SU-DHL-6 (cell line): ENCODE results near the gene EHD4.

Source experiments
- H2AFZ ChIP-seq: fragments of 200-600 bp; sonication (generic); 2 replicates; pipeline ENCODE4 v1.6.1; 2014; ENCODE audit warnings: low read depth, mild to moderate bottlenecking, moderate library complexity, mixed read lengths, antibody characterized with exemption, low read length; ENCODE audit not compliant: severe bottlenecking
- H3F3A ChIP-seq: fragments of 200-600 bp; shearing (Covaris generic); 2 replicates; pipeline ENCODE4 v1.6.0; 2016; ENCODE audit warnings: antibody characterized with exemption, mild to moderate bottlenecking; ENCODE audit not compliant: insufficient read depth
- H3K27ac ChIP-seq: fragments of 200-600 bp; sonication (generic); 2 replicates; pipeline ENCODE4 v1.5.1; 2016; ENCODE audit warnings: low read depth, mild to moderate bottlenecking, low read length, moderate library complexity, mixed read lengths
- H3K27me3 ChIP-seq: fragments of 200-600 bp; sonication (generic), shearing (Covaris generic); 2 replicates; pipeline ENCODE4 v1.6.0; 2014; ENCODE audit warnings: mild to moderate bottlenecking, low read length
- H3K36me3 ChIP-seq: fragments of 200-600 bp; sonication (generic); 2 replicates; pipeline ENCODE4 v1.6.1; 2014; ENCODE audit warnings: mild to moderate bottlenecking, low read length, mixed read lengths
- H3K4me2 ChIP-seq: fragments of 300-600, 200-600 bp; shearing (Covaris generic), sonication (generic); 2 replicates; pipeline ENCODE4 v1.6.0; 2014; ENCODE audit warnings: low read length, low read depth, mild to moderate bottlenecking; ENCODE audit not compliant: poor library complexity, severe bottlenecking
- H3K4me3 ChIP-seq: fragments of 200-600 bp; sonication (generic); 2 replicates; pipeline ENCODE4 v1.5.1; 2014; ENCODE audit warnings: antibody characterized with exemption, low read length, mild to moderate bottlenecking, mixed read lengths; ENCODE audit not compliant: insufficient read depth, poor library complexity, severe bottlenecking
- H3K79me2 ChIP-seq: fragments of 200-600 bp; sonication (generic); 2 replicates; pipeline ENCODE4 v1.6.1; 2014; ENCODE audit warnings: mild to moderate bottlenecking, low read length, moderate library complexity; ENCODE audit not compliant: insufficient read depth
- H3K9ac ChIP-seq: fragments of 200-600 bp; sonication (generic); 2 replicates; pipeline ENCODE4 v1.7.0; 2014; ENCODE audit warnings: mild to moderate bottlenecking, low read length
- H3K9me2 ChIP-seq: fragments of 200-600 bp; sonication (generic); replicated peaks from 2 replicates; pipeline ENCODE4 v1.6.1; 2014; ENCODE audit warnings: low read length; ENCODE audit not compliant: insufficient read depth
- H3K9me3 ChIP-seq: fragments of 200-600 bp; sonication (generic); 2 replicates; pipeline ENCODE4 v1.6.1; 2014; ENCODE audit warnings: low read length, mixed read lengths; ENCODE audit not compliant: insufficient read depth
- H4K20me1 ChIP-seq: fragments of 200-600 bp; sonication (generic); 2 replicates; pipeline ENCODE4 v1.6.1; 2014; ENCODE audit warnings: low read depth, mild to moderate bottlenecking, antibody characterized with exemption, low read length, moderate library complexity, mixed read lengths
- CTCF ChIP-seq: fragments of 200-600 bp; sonication (generic); IDR thresholded peaks from one replicate; pipeline ENCODE4 v1.5.1; 2017; ENCODE audit warnings: antibody characterized with exemption, mild to moderate bottlenecking, low read length, moderate library complexity; ENCODE audit not compliant: insufficient read depth, poor library complexity, severe bottlenecking
- EZH2phosphoT487 ChIP-seq: fragments of 200-600 bp; sonication (generic), shearing (Covaris generic); conservative IDR thresholded peaks from 2 replicates; pipeline ENCODE4 v1.6.1; 2018; ENCODE audit warnings: mild to moderate bottlenecking, antibody characterized with exemption, low read length, moderate library complexity, mixed read lengths

Gene EHD4

GRCh38 chr15:42012928-42013482 lies 40.6 kb upstream of the EHD4 start:
- no peak overlapping the region for H2AFZ ChIP-seq
- no peak overlapping the region for H3K27ac ChIP-seq
- no peaks in the 10 kb centered on the region for H3K9me3 ChIP-seq
- H3F3A ChIP-seq, result no peaks in the 10 kb centered on the region
- no peaks in the 10 kb centered on the region for H3K79me2 ChIP-seq
- H3K4me2 ChIP-seq, result no peak overlapping the region
- no peak overlapping the region for H3K9ac ChIP-seq
- no peak for TF ChIP-seq EZH2phosphoT487
- TF ChIP-seq CTCF, result no peak
- no peaks in the 10 kb centered on the region for H3K36me3 ChIP-seq
- no peaks in the 10 kb centered on the region for H4K20me1 ChIP-seq
- no peak overlapping the region for H3K4me3 ChIP-seq
- no peaks in the 10 kb centered on the region for H3K9me2 ChIP-seq
- no peaks in the 10 kb centered on the region for H3K27me3 ChIP-seq

GRCh38 chr15:42012241-42012640 lies 39.9 kb upstream of the EHD4 start:
- Histone ChIP-seq H3K4me3 (no peak overlapping the region), H3K27me3 (no peaks in the 10 kb centered on the region), H3K4me2 (no peak overlapping the region), H4K20me1 (no peaks in the 10 kb centered on the region), H3F3A (no peaks in the 10 kb centered on the region), H3K9me2 (no peaks in the 10 kb centered on the region), H2AFZ (no peak overlapping the region), H3K9ac (no peak overlapping the region), H3K79me2 (no peaks in the 10 kb centered on the region), H3K27ac (no peak overlapping the region), H3K9me3 (no peaks in the 10 kb centered on the region), H3K36me3 (no peaks in the 10 kb centered on the region)
- TF ChIP-seq CTCF, result no peak
- TF ChIP-seq EZH2phosphoT487, result no peak

- TF ChIP-seq CTCF, result no peak
- no peak for TF ChIP-seq EZH2phosphoT487
These were observed 38.7 kb upstream of the EHD4 start for GRCh38 chr15:42011074-42011473.

GRCh38 chr15:42010434-42010833 lies 38.1 kb upstream of the EHD4 start:
- Histone ChIP-seq H3K9ac (no peak overlapping the region), H3K4me3 (no peak overlapping the region), H3F3A (no peaks in the 10 kb centered on the region), H3K27ac (no peak overlapping the region), H3K9me3 (no peaks in the 10 kb centered on the region), H3K27me3 (no peaks in the 10 kb centered on the region), H2AFZ (no peak overlapping the region), H4K20me1 (no peaks in the 10 kb centered on the region), H3K9me2 (no peaks in the 10 kb centered on the region), H3K4me2 (no peak overlapping the region), H3K79me2 (no peaks in the 10 kb centered on the region), H3K36me3 (no peaks in the 10 kb centered on the region)
- TF ChIP-seq CTCF, result no peak
- TF ChIP-seq EZH2phosphoT487, result no peak

More at GRCh38 chr15:42011074-42011473, 38.7 kb upstream of the EHD4 start:
- Histone ChIP-seq H3K9me3 (no peaks in the 10 kb centered on the region), H3K27me3 (no peaks in the 10 kb centered on the region), H3K27ac (no peak overlapping the region), H3K4me2 (no peak overlapping the region), H3K4me3 (no peak overlapping the region), H2AFZ (no peak overlapping the region), H4K20me1 (no peaks in the 10 kb centered on the region), H3F3A (no peaks in the 10 kb centered on the region), H3K79me2 (no peaks in the 10 kb centered on the region), H3K9me2 (no peaks in the 10 kb centered on the region), H3K36me3 (no peaks in the 10 kb centered on the region), H3K9ac (no peak overlapping the region)
